SK-N-SH (cell line): ENCODE measurements around the gene RBM47.

Experiments
- CTCF ChIP-seq: fragments of 200-600 bp; sonication (generic); IDR thresholded peaks from 2 replicates; pipeline ENCODE4 v1.6.1; 2017; ENCODE audit warnings: antibody characterized with exemption, mild to moderate bottlenecking, moderate library complexity
- EP300 ChIP-seq, 2 experiments: IDR thresholded peaks; 2 replicates each; pipeline versions ENCODE4 v1.4.0 to v1.6.1; 2012; ENCODE audit warnings: borderline replicate concordance in 1 of 2, low read depth in 1 of 2, low read length in 1 of 2
- RAD21 ChIP-seq: IDR thresholded peaks from 2 replicates; pipeline ENCODE4 v1.6.1; 2012; ENCODE audit warnings: mild to moderate bottlenecking, low read length

DNA sequence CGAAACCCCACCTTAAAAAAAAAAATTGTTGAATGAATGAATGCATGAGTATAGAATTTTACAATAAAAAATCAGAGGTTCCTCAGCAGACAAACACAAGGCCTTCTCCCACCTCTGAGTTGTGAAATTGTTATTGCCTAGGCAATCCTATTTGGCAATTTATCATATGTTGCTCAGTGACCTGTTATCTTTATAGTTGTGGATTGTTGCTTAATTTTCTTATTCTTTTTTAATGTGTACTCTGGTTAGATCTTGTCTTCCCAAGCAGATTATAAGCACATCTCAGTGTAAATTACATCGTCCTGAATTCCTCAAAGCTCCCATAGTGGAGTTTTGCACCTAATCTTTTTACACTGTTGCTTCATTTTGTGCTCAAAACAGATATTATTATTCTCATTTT lies 71.9 kb downstream of the RBM47 start:
- TF ChIP-seq RAD21 (no peak), EP300 (IDR thresholded peaks at IDR 0.05; ENCODE audit: borderline replicate concordance in 1 of 2, low read depth in 1 of 2, low read length in 1 of 2) (no peak), CTCF (no peak)
